ENCODE results near the gene IGSF23.

DNA sequence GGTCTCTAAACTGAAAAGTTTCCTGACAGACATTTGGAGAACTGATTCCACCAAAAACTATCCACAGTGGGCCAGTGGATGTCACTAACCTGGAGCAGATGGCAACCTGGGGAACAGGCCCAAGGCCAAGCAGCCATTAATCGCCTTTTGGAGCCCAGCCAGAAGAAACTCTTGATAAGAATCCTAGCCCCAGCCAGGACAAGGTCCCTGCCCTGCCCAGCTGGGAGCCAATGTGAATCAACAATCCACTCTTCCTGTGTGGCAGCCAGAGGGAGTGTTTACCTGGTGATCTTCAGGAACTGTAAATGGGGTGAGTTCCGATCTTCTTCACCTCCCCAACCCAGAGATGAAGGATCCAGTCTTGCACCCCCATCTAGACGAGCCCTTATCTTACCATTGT lies 14.5 kb upstream of the IGSF23 start:
- no peak for TF ChIP-seq EP300 (IDR thresholded peaks at IDR 0.05)
- TF ChIP-seq, protein P1, sequence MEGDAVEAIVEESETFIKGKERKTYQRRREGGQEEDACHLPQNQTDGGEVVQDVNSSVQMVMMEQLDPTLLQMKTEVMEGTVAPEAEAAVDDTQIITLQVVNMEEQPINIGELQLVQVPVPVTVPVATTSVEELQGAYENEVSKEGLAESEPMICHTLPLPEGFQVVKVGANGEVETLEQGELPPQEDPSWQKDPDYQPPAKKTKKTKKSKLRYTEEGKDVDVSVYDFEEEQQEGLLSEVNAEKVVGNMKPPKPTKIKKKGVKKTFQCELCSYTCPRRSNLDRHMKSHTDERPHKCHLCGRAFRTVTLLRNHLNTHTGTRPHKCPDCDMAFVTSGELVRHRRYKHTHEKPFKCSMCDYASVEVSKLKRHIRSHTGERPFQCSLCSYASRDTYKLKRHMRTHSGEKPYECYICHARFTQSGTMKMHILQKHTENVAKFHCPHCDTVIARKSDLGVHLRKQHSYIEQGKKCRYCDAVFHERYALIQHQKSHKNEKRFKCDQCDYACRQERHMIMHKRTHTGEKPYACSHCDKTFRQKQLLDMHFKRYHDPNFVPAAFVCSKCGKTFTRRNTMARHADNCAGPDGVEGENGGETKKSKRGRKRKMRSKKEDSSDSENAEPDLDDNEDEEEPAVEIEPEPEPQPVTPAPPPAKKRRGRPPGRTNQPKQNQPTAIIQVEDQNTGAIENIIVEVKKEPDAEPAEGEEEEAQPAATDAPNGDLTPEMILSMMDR (IDR thresholded peaks at IDR 0.05), result no peak
- no peak for TF ChIP-seq POLR2A (IDR thresholded peaks at IDR 0.05)
- TF ChIP-seq POLR2AphosphoS5 (IDR thresholded peaks at IDR 0.05), result no peak

All from upper lobe of left lung (tissue), 4 donors.